ENCODE data around the gene USP53.
"Not testable (repeated sequence)": the region's sequence is repeated elsewhere in the genome, so short reads cannot be mapped to it uniquely, and the experiment has no call there.

The USP53 gene

GRCh38 chr4:119268466-119268865 lies 56.0 kb downstream of the USP53 start:
- Histone ChIP-seq H3K4me1 (no peaks in the 10 kb centered on the region), H3K27ac (no peak overlapping the region), H3K4me3 (no peak overlapping the region), H3K27me3 (no peaks in the 10 kb centered on the region), H3K36me3 (peaks cover 64 to 72% (median 66%) of the 10 kb centered on the region in 3 donors), H3K9me3 (no peaks in the 10 kb centered on the region)
- TF ChIP-seq, protein P1, sequence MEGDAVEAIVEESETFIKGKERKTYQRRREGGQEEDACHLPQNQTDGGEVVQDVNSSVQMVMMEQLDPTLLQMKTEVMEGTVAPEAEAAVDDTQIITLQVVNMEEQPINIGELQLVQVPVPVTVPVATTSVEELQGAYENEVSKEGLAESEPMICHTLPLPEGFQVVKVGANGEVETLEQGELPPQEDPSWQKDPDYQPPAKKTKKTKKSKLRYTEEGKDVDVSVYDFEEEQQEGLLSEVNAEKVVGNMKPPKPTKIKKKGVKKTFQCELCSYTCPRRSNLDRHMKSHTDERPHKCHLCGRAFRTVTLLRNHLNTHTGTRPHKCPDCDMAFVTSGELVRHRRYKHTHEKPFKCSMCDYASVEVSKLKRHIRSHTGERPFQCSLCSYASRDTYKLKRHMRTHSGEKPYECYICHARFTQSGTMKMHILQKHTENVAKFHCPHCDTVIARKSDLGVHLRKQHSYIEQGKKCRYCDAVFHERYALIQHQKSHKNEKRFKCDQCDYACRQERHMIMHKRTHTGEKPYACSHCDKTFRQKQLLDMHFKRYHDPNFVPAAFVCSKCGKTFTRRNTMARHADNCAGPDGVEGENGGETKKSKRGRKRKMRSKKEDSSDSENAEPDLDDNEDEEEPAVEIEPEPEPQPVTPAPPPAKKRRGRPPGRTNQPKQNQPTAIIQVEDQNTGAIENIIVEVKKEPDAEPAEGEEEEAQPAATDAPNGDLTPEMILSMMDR (IDR thresholded peaks at IDR 0.05): no peak
- DNase-seq: no peak
- intact Hi-C loops (cut with DNase I; ENCODE audit: low total_unique reads): no loop called here

DNA sequence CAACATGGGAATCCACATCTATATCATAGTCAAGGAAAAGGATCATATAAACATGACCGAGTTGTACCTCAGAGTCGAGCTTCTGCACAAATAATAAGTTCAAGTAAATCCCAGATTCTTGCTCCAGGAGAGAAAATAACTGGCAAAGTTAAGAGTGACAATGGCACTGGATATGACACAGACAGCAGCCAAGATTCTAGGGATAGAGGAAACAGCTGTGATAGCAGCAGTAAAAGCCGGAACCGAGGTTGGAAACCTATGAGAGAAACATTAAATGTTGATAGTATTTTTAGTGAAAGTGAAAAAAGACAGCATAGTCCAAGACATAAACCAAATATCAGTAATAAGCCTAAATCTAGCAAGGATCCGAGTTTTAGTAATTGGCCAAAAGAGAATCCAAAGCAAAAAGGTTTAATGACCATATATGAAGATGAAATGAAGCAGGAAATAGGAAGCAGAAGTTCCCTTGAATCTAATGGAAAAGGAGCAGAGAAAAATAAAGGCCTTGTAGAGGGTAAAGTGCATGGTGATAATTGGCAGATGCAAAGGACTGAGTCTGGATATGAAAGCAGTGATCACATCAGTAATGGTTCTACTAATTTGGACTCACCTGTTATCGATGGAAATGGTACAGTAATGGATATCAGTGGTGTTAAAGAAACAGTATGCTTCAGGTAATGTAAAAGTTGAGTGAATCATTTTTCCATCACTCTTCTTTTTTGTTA lies 59.0 kb downstream of the USP53 start:
- Histone ChIP-seq H3K4me3 (no peak overlapping the region), H3K36me3 (peaks cover 51 to 57% (median 57%) of the 10 kb centered on the region in 3 donors), H3K27ac (no peak overlapping the region), H3K9me3 (no peaks in the 10 kb centered on the region), H3K4me1 (no peaks in the 10 kb centered on the region), H3K27me3 (no peaks in the 10 kb centered on the region)
- intact Hi-C loops (cut with DNase I; ENCODE audit: low total_unique reads): no loop called here
- TF ChIP-seq, protein P1 (IDR thresholded peaks at IDR 0.05): no peak
- no peak for DNase-seq

GRCh38 chr4:119279541-119279940 lies 67.0 kb downstream of the USP53 start:
- H3K27me3 ChIP-seq; intact Hi-C loops (cut with DNase I; ENCODE audit: low total_unique reads); DNase-seq; H3K4me3 ChIP-seq; H3K27ac ChIP-seq; H3K9me3 ChIP-seq: not testable (repeated sequence)
- peaks cover 3 to 15% (median 6%) of the 10 kb centered on the region in 3 donors for H3K36me3 ChIP-seq
- peaks cover 0 to 12% (median 5%) of the 10 kb centered on the region in 4 donors for H3K4me1 ChIP-seq

DNA sequence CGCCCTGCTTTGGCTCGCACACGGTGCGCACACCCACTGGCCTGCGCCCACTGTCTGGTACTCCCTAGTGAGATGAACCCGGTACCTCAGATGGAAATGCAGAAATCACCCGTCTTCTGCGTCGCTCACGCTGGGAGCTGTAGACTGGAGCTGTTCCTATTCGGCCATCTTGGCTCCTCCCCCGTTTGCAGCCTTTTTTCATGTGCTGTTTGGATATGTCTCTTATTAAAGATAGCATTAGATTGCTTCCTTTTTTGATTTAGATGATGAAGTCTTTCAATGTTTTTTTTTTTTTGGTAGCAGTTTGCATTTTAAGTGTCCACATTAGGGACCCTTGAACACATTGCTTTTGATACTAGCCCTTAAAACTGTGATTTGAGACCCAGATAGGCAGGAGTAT lies 67.4 kb downstream of the USP53 start:
- not testable (repeated sequence) for H3K27ac ChIP-seq, DNase-seq, H3K4me3 ChIP-seq, H3K27me3 ChIP-seq, H3K9me3 ChIP-seq
- H3K36me3 ChIP-seq: peaks cover 3 to 15% (median 6%) of the 10 kb centered on the region in 3 donors
- peaks cover 0 to 16% (median 8%) of the 10 kb centered on the region in 4 donors for H3K4me1 ChIP-seq
- intact Hi-C loops (cut with DNase I; ENCODE audit: low total_unique reads): loop anchor here (10.0 kb wide), 2 partner anchors 235 to 545 kb away; no protein-coding TSS in a partner anchor

DNA sequence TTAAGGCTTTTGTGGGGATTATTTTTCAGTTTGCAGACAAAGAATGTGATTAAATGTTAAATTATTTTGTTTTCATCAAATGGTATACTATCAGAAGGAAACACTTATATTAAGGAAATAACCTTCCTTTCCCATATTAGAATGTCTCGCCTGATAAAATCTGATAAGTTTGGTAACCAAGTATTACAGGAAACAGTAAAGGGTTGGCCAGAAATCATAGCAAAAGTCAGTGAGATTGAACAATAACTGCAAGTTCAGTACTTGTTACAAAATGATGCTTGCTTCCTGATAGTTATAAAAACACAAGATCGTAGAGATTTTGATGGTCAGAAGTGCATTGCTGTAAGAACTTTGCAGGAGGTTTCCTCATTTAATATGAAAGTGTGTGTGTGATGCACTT lies 68.9 kb downstream of the USP53 start:
- DNase-seq: no peak
- peaks cover 0 to 30% (median 17%) of the 10 kb centered on the region in 4 donors for H3K4me1 ChIP-seq
- peaks cover 3 to 15% (median 6%) of the 10 kb centered on the region in 3 donors for H3K36me3 ChIP-seq
- no peak overlapping the region for H3K4me3 ChIP-seq
- H3K27me3 ChIP-seq: no peaks in the 10 kb centered on the region
- intact Hi-C loops (cut with DNase I; ENCODE audit: low total_unique reads): loop anchor here (10.0 kb wide), 2 partner anchors 237 to 547 kb away; no protein-coding TSS in a partner anchor
- no peaks in the 10 kb centered on the region for H3K9me3 ChIP-seq
- no peak overlapping the region for H3K27ac ChIP-seq
- TF ChIP-seq, protein P1 (IDR thresholded peaks at IDR 0.05): no peak

DNA sequence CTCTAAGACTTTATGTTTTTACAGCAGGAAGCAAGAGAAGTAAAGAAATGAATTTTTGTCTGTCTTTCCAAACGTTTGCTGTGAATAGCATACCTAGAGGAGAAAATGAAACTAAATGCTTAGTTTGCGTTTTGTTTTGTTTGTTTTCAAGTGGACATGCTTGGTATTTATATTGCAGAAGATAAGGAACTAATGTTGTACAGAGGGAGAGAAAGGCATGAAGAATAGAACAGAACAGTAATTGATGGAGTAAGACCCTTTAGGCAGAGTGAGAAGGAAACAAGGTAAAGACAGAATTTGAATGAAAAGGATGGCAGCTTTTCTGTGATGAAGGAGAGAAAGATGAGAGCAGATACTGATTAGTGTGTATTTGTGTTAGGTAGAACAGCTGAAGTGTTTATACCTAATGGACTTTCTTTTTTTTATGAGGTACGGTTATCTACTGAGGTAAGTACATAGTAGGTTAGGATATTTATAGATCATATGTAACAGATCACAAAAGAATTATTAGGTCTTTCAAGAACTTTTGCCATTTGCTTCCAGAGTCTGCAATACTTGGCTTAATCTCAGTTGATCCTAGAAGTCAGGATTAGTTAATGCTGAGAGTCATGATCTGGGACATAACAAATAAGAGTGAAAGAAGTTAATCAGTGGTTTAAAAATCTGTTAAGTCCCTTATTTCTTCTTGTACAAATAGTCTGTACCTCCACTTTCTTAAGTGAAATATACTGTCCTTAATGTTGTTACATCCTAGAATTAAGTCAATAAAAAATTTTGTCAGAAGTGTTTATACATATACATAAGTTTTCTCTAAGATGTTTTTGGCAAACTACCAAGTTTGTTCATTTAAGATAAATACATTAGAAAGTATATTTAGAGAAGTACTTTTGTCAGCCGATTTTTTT lies 72.6 kb downstream of the USP53 start:
- H3K9me3 ChIP-seq: no peaks in the 10 kb centered on the region
- no peak for DNase-seq
- H3K27ac ChIP-seq: peak overlapping the region; percentile 23 to 58
- H3K4me3 ChIP-seq: peak overlapping the region in 1 of 2 donors; percentile 13
- H3K4me1 ChIP-seq: peaks cover 0 to 30% (median 17%) of the 10 kb centered on the region in 4 donors
- H3K36me3 ChIP-seq: peaks cover 2 to 14% (median 3%) of the 10 kb centered on the region in 3 donors
- intact Hi-C loops (cut with DNase I; ENCODE audit: low total_unique reads): loop anchor here (5.0 to 10.0 kb wide), 4 partner anchors 240 to 550 kb away; partner anchors contain the start of gene SYNPO2
- H3K27me3 ChIP-seq: no peaks in the 10 kb centered on the region
- TF ChIP-seq, protein P1 (IDR thresholded peaks at IDR 0.05): peak in 1 of 2 experiments; percentile 25

Data from tibial artery (tissue), 4 donors.